ENCODE data around the gene H2BK1. TPM values are rescaled to one million over a fixed set of nuclear protein-coding genes. Genes with fewer than 3 reads are reported as not detected.

The H2BK1 gene
- polyA plus RNA-seq, 3 donors = not detected

GRCh38 chr7:151207315-151207714, 3.0 kb downstream of the H2BK1 start:
- intact Hi-C loops (cut with micrococcal nuclease) = no loop called here
- Histone ChIP-seq H3K4me3 (replicated peaks in 1 of 3; ENCODE audit: low read depth in 2 of 3, low read length in 3 of 3) (no peak overlapping the region), H3K27me3 (ENCODE audit: control insufficient read depth in 2 of 2, insufficient read depth in 2 of 2, low read length in 2 of 2) (peaks cover 3 to 11% of the 10 kb centered on the region in 2 donors), H3K79me2 (ENCODE audit: insufficient read depth, low read length) (no peaks in the 10 kb centered on the region), H3K9me3 (replicated peaks in 1 of 2; ENCODE audit: control insufficient read depth in 1 of 2, insufficient read depth in 1 of 2, low read length in 2 of 2) (no peaks in the 10 kb centered on the region), H2AFZ (ENCODE audit: insufficient read depth, low read depth, low read length, poor library complexity, severe bottlenecking) (no peak overlapping the region), H3K4me2 (replicated peaks; ENCODE audit: extremely low read depth, low read length, poor library complexity, severe bottlenecking) (no peak overlapping the region), H3K27ac (ENCODE audit: low read depth in 1 of 2, low read length in 2 of 2) (no peak overlapping the region), H3K9ac (ENCODE audit: insufficient read depth, low read length, poor library complexity, severe bottlenecking) (no peak overlapping the region), H4K20me1 (ENCODE audit: insufficient read depth, low read length) (peaks cover 3% of the 10 kb centered on the region), H3K4me1 (ENCODE audit: control insufficient read depth in 1 of 2, insufficient read depth in 2 of 2, low read length in 2 of 2) (no peaks in the 10 kb centered on the region), H3K36me3 (replicated peaks in 1 of 2; ENCODE audit: control insufficient read depth in 1 of 2, insufficient read depth in 2 of 2, low read length in 2 of 2) (peaks cover 0 to 4% of the 10 kb centered on the region in 2 donors)
- peaks cover 0 to 4% (median 0%) of the 10 kb centered on the region in 7 donors for H3K9me3 Mint-ChIP-seq
- peak overlapping the region in 1 of 7 donors; percentile 70 for H3K27ac Mint-ChIP-seq
- no peak overlapping the region for H3K4me3 Mint-ChIP-seq
- no peaks in the 10 kb centered on the region for H3K4me1 Mint-ChIP-seq
- peaks cover 31 to 54% (median 33%) of the 10 kb centered on the region in 3 donors for H3K27me3 Mint-ChIP-seq (ENCODE audit: low read depth in 3 of 3)
- peaks cover 7 to 10% of the 10 kb centered on the region in 2 donors for H3K36me3 Mint-ChIP-seq
- WGBS (ENCODE audit: insufficient coverage) = 9% methylated on average over 8 of the region's 9 CpGs
- TF ChIP-seq CTCF (IDR thresholded peaks at IDR 0.05) = no peak
- DNase-seq = no peak

GRCh38 chr7:151206914-151207313, 3.4 kb downstream of the H2BK1 start:
- peaks cover 0 to 4% (median 0%) of the 10 kb centered on the region in 7 donors for H3K9me3 Mint-ChIP-seq
- Histone ChIP-seq H3K27ac (ENCODE audit: low read depth in 1 of 2, low read length in 2 of 2) (no peak overlapping the region), H3K79me2 (ENCODE audit: insufficient read depth, low read length) (no peaks in the 10 kb centered on the region), H4K20me1 (ENCODE audit: insufficient read depth, low read length) (peaks cover 3% of the 10 kb centered on the region), H3K9me3 (replicated peaks in 1 of 2; ENCODE audit: control insufficient read depth in 1 of 2, insufficient read depth in 1 of 2, low read length in 2 of 2) (no peaks in the 10 kb centered on the region), H3K4me1 (ENCODE audit: control insufficient read depth in 1 of 2, insufficient read depth in 2 of 2, low read length in 2 of 2) (no peaks in the 10 kb centered on the region), H3K9ac (ENCODE audit: insufficient read depth, low read length, poor library complexity, severe bottlenecking) (no peak overlapping the region), H2AFZ (ENCODE audit: insufficient read depth, low read depth, low read length, poor library complexity, severe bottlenecking) (no peak overlapping the region), H3K36me3 (replicated peaks in 1 of 2; ENCODE audit: control insufficient read depth in 1 of 2, insufficient read depth in 2 of 2, low read length in 2 of 2) (peaks cover 0 to under 1% of the 10 kb centered on the region in 2 donors), H3K4me2 (replicated peaks; ENCODE audit: extremely low read depth, low read length, poor library complexity, severe bottlenecking) (no peak overlapping the region), H3K27me3 (ENCODE audit: control insufficient read depth in 2 of 2, insufficient read depth in 2 of 2, low read length in 2 of 2) (peaks cover 3 to 11% of the 10 kb centered on the region in 2 donors), H3K4me3 (replicated peaks in 1 of 3; ENCODE audit: low read depth in 2 of 3, low read length in 3 of 3) (no peak overlapping the region)
- no peaks in the 10 kb centered on the region for H3K4me1 Mint-ChIP-seq
- H3K4me3 Mint-ChIP-seq = no peak overlapping the region
- intact Hi-C loops (cut with micrococcal nuclease) = no loop called here
- no peak for TF ChIP-seq CTCF (IDR thresholded peaks at IDR 0.05)
- 0% methylated on average over 3 of the region's 9 CpGs for WGBS (ENCODE audit: insufficient coverage)
- H3K27me3 Mint-ChIP-seq (ENCODE audit: low read depth in 3 of 3) = peaks cover 33 to 54% (median 34%) of the 10 kb centered on the region in 3 donors
- H3K36me3 Mint-ChIP-seq = peaks cover 4 to 6% of the 10 kb centered on the region in 2 donors
- no peak for DNase-seq
- no peak overlapping the region for H3K27ac Mint-ChIP-seq

All from CD14-positive monocyte (primary cell).